Parathyroid adenoma (tissue), 2 donors: ENCODE results near the gene NRXN3.

ENCODE experiments used
- H2AFZ ChIP-seq: fragments of 300-600 bp; sonication (generic); one replicate; pipeline ENCODE4 v1.7.0; 2017; ENCODE audit warnings: antibody characterized with exemption, mild to moderate bottlenecking
- H3K27ac ChIP-seq: fragments of 300-600 bp; sonication (generic); one replicate; pipeline ENCODE4 v1.7.0; 2017
- H3K27me3 ChIP-seq: fragments of 300-600 bp; sonication (generic); one replicate; pipeline ENCODE4 v1.7.0; 2017; ENCODE audit warnings: low read length; ENCODE audit not compliant: control insufficient read depth, insufficient read depth
- H3K36me3 ChIP-seq: fragments of 300-600 bp; sonication (generic); one replicate; pipeline ENCODE4 v1.7.0; 2017; ENCODE audit warnings: low read length; ENCODE audit not compliant: control insufficient read depth, insufficient read depth
- H3K4me1 ChIP-seq: fragments of 300-600 bp; sonication (generic); one replicate; pipeline ENCODE4 v1.7.0; 2017; ENCODE audit warnings: control low read depth
- H3K4me2 ChIP-seq: fragments of 300-600 bp; sonication (generic); one replicate; pipeline ENCODE4 v1.7.0; 2017; ENCODE audit warnings: low read length
- H3K4me3 ChIP-seq: fragments of 300-600 bp; sonication (generic); one replicate; pipeline ENCODE4 v1.7.0; 2017; ENCODE audit warnings: low read depth, low read length
- H3K79me2 ChIP-seq: fragments of 300-600 bp; sonication (generic); one replicate; pipeline ENCODE4 v1.7.0; 2017; ENCODE audit warnings: control low read depth
- H3K9ac ChIP-seq: fragments of 300-600 bp; sonication (generic); one replicate; pipeline ENCODE4 v1.7.0; 2017; ENCODE audit warnings: mild to moderate bottlenecking
- H3K9me3 ChIP-seq: fragments of 300-600 bp; sonication (generic); one replicate; pipeline ENCODE4 v1.7.0; 2017; ENCODE audit warnings: low read length; ENCODE audit not compliant: control insufficient read depth
- TF ChIP-seq, protein P1 (sequence below): fragments of 300-600 bp; sonication (generic); IDR thresholded peaks from one replicate; pipeline ENCODE4 v1.7.0; 2017; ENCODE audit warnings: antibody characterized with exemption, mild to moderate bottlenecking
- donor health status: primary hyperparathyroidism.

NRXN3 gene

DNA sequence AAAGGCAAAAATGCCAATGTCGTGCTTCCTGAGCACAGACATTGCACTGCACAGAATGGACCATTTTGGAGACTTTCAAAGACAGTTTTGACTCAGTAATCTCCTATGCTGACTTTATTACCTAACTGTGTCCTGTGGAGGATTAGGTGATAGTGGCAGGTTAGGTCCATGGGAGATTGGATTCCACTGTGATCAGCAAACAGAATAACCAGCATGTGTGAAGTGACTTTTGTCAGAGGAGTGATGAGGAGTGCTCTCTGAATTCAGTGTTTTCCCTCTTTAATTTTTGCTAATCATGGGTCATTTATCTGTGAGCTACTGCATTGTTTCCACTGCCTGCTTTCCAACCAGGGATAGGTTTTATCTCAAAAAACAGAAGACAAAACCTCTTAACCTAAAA is 1378.7 kb downstream of the NRXN3 start:
- no peak overlapping the region for H3K9ac ChIP-seq
- peaks cover 19% of the 10 kb centered on the region for H3K79me2 ChIP-seq
- H3K27me3 ChIP-seq: no peaks in the 10 kb centered on the region
- no peaks in the 10 kb centered on the region for H3K9me3 ChIP-seq
- TF ChIP-seq, protein P1, sequence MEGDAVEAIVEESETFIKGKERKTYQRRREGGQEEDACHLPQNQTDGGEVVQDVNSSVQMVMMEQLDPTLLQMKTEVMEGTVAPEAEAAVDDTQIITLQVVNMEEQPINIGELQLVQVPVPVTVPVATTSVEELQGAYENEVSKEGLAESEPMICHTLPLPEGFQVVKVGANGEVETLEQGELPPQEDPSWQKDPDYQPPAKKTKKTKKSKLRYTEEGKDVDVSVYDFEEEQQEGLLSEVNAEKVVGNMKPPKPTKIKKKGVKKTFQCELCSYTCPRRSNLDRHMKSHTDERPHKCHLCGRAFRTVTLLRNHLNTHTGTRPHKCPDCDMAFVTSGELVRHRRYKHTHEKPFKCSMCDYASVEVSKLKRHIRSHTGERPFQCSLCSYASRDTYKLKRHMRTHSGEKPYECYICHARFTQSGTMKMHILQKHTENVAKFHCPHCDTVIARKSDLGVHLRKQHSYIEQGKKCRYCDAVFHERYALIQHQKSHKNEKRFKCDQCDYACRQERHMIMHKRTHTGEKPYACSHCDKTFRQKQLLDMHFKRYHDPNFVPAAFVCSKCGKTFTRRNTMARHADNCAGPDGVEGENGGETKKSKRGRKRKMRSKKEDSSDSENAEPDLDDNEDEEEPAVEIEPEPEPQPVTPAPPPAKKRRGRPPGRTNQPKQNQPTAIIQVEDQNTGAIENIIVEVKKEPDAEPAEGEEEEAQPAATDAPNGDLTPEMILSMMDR: no peak
- H3K4me1 ChIP-seq: no peaks in the 10 kb centered on the region
- no peak overlapping the region for H3K27ac ChIP-seq
- H3K36me3 ChIP-seq: no peaks in the 10 kb centered on the region
- H3K4me2 ChIP-seq: no peak overlapping the region
- H2AFZ ChIP-seq: no peak overlapping the region
- H3K4me3 ChIP-seq: no peak overlapping the region

DNA sequence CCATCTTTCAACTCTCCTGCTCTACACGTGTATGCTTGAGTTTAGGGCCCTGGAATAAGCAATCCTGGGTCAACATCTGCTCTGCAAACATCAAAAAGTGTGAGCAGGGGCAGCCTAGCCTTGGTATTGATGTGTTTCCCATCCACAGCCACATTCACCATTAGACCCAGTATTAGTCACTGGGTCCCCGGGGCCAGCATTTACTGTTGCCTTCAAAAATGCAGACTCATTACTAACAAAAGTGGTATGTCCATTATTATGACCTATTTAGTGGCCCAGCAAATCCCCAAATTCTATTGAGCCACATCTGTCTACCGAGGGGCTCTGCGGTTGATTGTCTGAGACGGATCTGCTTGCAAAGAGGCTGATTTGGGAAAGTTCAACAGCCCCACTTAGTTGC is 1379.3 kb downstream of the NRXN3 start:
- Histone ChIP-seq H3K4me1 (no peaks in the 10 kb centered on the region), H3K4me3 (no peak overlapping the region), H3K79me2 (peaks cover 19% of the 10 kb centered on the region), H3K4me2 (no peak overlapping the region), H3K27ac (no peak overlapping the region), H3K27me3 (no peaks in the 10 kb centered on the region), H2AFZ (no peak overlapping the region), H3K9ac (no peak overlapping the region), H3K9me3 (no peaks in the 10 kb centered on the region), H3K36me3 (no peaks in the 10 kb centered on the region)
- TF ChIP-seq, protein P1: no peak

DNA sequence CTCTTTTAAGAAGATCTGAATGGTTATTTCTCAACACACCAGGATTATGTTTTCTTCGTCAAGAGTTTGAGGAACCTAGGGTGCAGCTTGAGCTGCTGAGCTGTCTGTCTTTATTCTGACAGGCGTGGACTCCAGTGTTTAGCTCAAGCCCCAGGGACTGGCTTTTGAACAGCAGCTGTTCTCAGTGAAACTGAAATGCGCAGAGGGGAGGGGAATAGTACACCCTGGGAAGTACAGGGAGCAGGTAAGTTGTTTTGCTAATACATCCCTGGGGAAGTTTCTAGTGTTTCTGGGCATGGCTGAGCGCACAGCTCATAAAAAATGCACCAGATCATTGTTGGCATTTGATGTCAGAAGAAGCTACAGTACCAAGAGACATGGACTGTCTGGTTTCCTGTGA is 1381.3 kb downstream of the NRXN3 start:
- no peak overlapping the region for H3K9ac ChIP-seq
- no peak overlapping the region for H3K4me3 ChIP-seq
- no peaks in the 10 kb centered on the region for H3K9me3 ChIP-seq
- no peaks in the 10 kb centered on the region for H3K4me1 ChIP-seq
- H3K27me3 ChIP-seq: no peaks in the 10 kb centered on the region
- H3K79me2 ChIP-seq: peaks cover 16% of the 10 kb centered on the region
- H2AFZ ChIP-seq: no peak overlapping the region
- H3K27ac ChIP-seq: no peak overlapping the region
- H3K4me2 ChIP-seq: no peak overlapping the region
- TF ChIP-seq, protein P1: no peak
- H3K36me3 ChIP-seq: no peaks in the 10 kb centered on the region

DNA sequence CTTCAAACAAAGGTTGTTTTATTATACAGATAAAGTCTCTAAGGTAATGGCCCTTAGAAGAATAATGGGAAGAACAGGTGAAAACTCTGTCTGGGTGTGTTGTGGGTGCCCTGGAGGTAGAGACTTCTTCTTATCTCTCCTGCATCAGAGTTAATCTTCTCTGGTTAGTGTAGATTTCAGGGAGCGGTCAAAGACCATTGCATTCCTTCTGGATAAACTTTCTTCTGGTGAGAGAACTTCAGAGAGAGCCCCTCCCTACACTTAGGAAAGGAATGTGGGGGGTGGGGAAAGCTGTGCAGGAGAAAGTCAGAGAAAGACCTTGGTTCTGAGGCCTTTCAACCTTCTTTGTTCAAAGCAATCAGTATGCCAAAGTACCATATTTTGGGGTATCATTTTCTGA is 1382.6 kb downstream of the NRXN3 start:
- Histone ChIP-seq H3K36me3 (no peaks in the 10 kb centered on the region), H3K4me2 (no peak overlapping the region), H3K9ac (no peak overlapping the region), H3K9me3 (no peaks in the 10 kb centered on the region), H3K4me3 (no peak overlapping the region), H3K27ac (no peak overlapping the region), H3K79me2 (peaks cover 18% of the 10 kb centered on the region), H2AFZ (no peak overlapping the region), H3K4me1 (no peaks in the 10 kb centered on the region), H3K27me3 (no peaks in the 10 kb centered on the region)
- TF ChIP-seq, protein P1: no peak

DNA sequence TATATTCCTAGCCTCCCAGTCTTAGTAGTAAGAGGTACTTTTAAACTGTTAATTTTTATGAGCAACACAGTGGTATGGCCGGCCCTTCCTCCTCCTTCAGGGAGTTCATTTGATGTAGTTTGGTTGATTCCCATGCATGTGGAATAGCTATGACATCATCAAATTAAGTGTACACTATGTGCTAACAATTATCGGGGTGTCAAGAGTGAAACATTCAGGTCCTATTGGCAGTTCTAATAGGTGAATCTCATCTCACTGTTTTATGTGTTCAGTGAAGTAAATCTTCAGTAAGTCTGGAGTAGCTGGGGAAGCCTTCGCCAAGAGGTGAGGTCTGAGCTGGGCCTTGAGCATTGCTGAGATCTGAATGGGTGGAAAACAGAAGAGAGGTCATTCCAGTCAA is 1384.6 kb downstream of the NRXN3 start:
- H3K4me3 ChIP-seq: no peak overlapping the region
- TF ChIP-seq, protein P1: no peak
- H3K79me2 ChIP-seq: peaks cover 4% of the 10 kb centered on the region
- no peak overlapping the region for H3K27ac ChIP-seq
- H3K36me3 ChIP-seq: no peaks in the 10 kb centered on the region
- no peaks in the 10 kb centered on the region for H3K9me3 ChIP-seq
- H3K4me1 ChIP-seq: no peaks in the 10 kb centered on the region
- H3K4me2 ChIP-seq: no peak overlapping the region
- no peaks in the 10 kb centered on the region for H3K27me3 ChIP-seq
- no peak overlapping the region for H2AFZ ChIP-seq
- H3K9ac ChIP-seq: no peak overlapping the region
